ENCODE measurements around the gene RPTOR.

Gene RPTOR

GRCh38 chr17:80992077-80992947, 447.7 kb downstream of the RPTOR start:
- no peak for DNase-seq

DNA sequence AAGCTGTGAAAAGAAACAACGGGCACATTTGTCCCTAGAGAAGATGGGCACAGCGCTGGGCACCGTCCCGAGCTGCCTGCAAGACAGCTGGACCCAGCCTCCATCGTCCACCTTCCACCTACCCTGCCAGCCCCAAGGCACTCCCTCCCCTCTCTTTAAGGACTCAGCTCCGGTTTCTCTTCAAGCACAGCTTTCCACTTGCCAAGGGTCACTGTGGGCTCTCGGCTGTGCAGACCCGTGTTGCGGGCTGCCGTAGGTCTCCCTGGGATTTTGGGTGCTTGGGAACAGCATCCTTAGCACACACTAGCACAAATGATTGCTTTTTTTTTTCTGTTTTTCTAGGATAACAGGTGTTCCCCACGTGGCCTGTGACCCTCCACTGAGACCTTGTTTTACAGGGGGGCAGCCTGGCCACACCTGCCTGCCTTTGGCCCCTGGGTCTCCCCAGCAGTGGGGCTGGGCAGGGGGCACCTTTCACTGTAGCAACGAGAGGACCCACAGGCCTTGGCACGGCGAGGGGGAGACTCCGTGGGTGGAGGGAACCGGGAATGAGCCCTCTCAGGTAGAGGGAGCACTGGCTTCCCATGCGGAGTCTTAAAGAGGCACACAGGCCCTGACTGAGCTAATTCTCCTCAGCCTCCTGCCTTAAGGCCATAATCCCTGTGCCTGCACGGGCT, 448.4 kb downstream of the RPTOR start:
- no peak for DNase-seq

DNA sequence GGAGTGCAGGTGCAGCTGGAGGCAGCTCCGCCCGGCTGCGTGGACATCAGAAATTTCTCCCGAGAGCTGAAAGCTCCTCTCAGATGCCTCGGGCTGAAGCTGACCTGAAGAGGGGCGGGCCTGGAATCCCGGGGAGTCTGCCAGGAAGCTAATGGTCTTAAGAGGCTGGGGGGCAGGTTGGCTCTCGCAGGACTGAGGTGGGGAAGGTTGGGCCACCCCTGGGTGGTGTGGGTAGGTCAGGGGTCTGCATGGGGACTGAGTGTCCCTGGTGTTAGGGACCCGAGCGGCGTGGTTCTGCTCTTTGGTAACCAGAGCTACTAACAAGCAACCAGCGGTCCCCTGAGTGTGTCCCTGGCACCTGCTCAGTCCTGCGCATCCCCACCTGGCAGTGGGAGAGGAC, 450.5 kb downstream of the RPTOR start:
- DNase-seq: no peak

DNA sequence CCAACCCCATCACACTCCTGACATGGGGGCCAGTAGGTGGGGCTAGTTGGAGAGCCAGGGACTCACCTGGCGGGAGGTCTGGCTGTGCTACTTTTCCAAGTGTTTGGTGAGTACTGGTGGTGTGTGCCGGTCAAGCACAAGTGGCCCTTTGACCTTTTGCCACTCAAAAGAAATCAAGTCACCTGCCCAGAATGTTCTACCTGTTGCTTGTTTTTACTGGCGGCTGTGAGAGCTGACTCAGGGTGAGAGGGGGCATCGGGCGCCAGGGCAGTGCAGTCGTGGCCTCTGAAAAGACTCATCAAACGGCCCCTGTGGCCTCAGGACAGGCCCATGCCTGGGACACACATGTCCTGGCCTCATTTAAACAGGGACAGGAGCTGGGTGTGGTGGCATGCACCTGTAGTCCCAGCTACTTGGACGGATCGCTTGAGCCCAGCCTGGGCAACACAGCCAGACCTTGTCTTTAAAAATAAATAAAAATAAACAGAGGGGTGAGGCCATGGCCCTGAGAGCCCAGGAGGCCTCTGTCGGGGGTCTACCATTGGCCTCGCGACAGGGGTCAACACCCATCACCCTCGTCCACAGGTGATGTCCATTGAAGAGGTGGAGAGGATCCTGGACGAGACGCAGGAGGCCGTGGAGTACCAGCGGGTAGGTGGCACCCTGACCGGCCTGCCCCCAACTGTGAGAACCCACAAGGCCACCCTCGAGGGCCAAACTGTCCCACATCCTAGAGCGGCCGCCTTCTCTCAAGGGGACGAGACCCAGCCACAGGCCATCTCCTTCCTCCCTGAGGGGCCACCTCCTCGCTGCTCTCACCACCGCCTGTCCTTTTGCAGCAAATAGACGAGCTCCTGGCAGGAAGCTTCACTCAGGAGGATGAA, 452.0 kb downstream of the RPTOR start:
- DNase-seq: no peak

DNA sequence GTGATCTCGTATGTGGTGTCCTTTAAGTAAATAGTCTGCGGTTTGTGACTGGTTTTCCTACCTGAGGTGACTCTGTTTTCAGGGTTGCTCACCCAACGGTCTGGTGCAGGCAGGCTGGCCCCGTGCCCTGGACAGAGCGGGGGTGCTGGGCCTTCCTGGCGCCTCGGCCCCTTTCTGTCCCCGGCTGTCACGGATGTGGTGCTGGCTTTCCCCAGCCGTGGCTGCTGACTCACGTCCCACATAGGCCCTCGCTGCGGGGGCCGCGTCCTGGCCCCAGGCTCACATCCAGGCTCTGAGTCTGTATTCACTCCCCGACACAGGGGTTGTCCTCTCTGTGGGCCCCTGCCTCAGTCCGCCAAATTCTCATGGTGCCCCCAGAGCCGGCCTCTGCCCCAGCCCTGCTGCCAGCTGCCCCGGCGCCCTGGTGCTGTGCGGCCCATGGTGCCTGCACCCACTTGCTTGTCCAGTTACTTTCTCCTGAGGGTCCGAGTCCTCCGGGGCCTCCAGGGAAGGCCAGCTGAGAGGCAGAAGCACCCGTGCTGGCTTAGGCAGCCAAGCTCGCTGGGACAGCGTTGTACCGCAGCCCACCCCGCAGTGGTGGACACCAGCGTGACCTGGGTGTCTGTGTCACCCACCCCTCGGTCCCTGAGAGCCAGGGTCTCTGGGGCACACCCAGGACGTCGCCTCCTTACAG, 452.9 kb downstream of the RPTOR start:
- DNase-seq: no peak

GRCh38 chr17:80998118-80998747, 453.6 kb downstream of the RPTOR start:
- DNase-seq: no peak

GRCh38 chr17:80998748-80999535, 454.3 kb downstream of the RPTOR start:
- peak; percentile 36 for DNase-seq

DNA sequence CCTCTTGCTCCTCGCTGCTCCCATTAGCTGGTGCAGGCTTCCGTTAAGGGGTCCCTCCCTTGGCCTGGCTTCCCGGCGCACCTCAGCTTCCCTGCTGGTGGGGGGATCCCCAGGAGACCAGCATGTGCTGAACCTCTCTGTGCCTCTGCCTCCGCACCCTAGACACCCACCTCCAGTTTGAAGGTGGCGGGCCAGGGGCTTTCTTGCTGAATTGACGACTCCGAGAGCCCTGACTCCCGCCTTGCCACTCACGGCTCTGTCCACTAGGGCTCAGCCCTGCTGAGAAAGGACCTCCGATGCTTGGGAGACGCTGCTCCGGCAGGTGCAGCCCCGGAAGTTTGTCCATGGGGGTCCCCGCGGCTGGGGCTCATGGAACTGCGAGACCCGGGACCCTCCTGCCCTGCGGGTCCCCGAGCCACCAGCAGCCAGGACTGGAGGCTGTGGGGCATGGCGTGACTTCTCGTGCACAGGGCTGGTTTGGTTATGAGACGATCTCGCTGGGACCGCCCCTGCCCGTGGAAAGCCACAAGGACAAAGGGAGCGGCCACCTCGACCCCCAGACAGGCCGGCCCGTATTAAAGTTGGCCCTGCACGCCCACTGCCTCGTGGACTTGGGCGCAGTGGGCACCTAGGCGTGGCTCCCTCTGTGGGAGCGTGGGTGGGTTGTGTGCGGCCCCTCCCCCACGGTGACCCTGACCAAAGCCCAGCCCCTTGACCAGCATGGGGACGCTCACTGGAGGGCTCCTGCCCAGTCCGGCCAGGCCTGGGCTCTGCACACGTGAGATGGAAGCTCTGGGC, 455.1 kb downstream of the RPTOR start:
- no peak for DNase-seq

GRCh38 chr17:81000334-81000630, 455.6 kb downstream of the RPTOR start:
- no peak for DNase-seq

- DNase-seq: no peak
These were observed 456.2 kb downstream of the RPTOR start for GRCh38 chr17:81000631-81001357.

DNA sequence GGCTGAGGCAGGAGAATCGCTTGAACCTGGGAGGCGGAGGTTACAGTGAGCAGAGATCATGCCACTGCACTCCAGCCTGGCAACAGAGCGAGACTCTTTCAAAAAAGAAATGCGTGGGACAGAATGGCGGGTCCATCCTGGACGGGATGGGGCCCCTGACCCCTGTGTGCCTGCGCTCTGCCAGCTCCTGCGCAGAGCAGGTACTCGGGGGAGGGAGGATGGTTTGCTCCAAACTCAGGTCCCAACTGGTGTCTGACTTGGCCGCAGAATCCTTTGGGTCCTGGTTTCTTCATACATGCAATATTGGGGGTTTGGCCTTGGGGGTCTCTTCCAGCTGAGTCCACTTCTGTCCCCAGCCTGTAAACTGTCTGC, 457.4 kb downstream of the RPTOR start:
- no peak for DNase-seq

- peak; percentile 34 for DNase-seq
These were observed 458.0 kb downstream of the RPTOR start for GRCh38 chr17:81002409-81003361.

GRCh38 chr17:81003711-81004475, 459.3 kb downstream of the RPTOR start:
- DNase-seq: no peak

- DNase-seq: no peak
These were observed 462.3 kb downstream of the RPTOR start for GRCh38 chr17:81006891-81007290.

DNA sequence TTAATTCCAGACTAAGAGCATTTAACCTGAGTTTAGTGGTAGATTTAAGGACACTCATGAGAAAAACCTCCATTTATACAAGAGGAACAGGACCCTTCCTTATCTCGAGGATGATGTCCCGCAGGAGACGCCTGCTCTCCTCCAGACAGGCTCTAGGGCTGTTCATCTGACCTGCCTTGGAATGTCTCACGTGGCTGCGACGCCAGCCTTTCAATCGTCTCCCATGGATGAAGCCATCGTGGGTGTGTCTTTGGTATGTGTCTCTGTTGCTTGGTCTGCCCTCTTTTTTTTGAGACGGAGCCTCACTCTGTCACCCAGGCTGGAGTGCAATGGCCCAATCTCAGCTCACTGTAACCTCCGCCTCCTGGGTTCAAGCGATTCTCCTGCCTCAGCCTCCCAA, 463.5 kb downstream of the RPTOR start:
- DNase-seq: no peak

- no peak for DNase-seq
These were observed 464.5 kb downstream of the RPTOR start for GRCh38 chr17:81009136-81009535.

DNA sequence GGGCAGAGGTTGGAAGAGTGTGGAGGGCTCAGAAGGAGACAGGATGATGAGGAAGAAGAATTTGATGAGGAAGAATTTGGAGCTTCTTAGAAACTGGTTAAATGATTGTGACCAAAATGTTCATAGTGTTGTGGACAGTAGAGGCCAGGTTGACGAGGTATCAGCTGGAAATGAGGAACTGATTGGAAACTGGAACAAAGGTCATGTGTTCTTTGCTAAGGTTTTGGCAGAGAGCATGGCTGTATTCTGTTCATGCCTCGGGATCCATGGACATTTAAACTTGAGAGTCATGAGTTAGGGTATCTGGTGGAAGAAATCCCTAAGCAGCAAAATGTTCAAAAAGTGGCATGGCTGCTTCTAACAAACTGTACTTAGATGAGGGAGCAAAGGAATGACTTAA, 466.3 kb downstream of the RPTOR start:
- no peak for DNase-seq

DNA sequence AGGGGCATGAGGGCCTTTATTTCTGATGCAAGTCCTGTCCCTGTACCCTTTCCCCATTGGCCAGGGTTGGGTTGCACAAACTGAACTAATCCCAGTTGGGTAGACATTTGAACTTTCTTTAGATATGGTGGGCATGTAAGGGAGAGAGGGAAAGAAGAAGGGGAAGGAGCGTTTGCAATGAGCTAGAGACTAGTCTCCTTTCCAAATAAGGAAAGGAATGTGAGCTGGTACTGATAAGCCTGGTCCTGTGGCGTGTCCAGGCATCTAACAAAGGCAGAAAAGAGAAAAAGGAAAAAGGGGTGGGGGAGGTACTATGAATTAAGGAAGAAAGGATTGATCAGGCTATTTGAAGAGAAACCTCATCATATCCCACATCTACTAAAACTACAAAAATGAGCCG, 467.3 kb downstream of the RPTOR start:
- DNase-seq: no peak
